Head of caudate nucleus (tissue), 42 donors: ENCODE measurements around the gene ARMS2.

Experiments used
- DNase-seq, 42 donors: peaks; one replicate each; pipeline versions ENCODE4 v3.0.0 to v3.0.0-alpha.2; 2020 to 2021; ENCODE audit warnings: mixed read lengths in 7 of 42
- intact Hi-C: fragments of 100-400 bp; cut with DNase I; formaldehyde crosslinking; loops from one replicate; pipeline ENCODE4 v1.15.0; 2022

The ARMS2 gene

DNA sequence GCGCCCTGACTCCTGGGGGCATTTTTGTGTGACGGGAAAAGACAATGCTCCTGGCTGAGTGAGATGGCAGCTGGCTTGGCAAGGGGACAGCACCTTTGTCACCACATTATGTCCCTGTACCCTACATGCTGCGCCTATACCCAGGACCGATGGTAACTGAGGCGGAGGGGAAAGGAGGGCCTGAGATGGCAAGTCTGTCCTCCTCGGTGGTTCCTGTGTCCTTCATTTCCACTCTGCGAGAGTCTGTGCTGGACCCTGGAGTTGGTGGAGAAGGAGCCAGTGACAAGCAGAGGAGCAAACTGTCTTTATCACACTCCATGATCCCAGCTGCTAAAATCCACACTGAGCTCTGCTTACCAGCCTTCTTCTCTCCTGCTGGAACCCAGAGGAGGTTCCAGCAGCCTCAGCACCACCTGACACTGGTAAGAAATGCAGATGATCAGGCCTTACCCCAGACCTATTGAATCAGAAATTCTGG is at the start of gene ARMS2:
ARMS2 (plus strand) TSS at position 51 of the 478 bp plus-strand sequence; CDS start at position 126, 75 bp downstream.
- intact Hi-C loops, result no loop called here
- DNase-seq, result peak in 1 of 42 donors; percentile 34

DNA sequence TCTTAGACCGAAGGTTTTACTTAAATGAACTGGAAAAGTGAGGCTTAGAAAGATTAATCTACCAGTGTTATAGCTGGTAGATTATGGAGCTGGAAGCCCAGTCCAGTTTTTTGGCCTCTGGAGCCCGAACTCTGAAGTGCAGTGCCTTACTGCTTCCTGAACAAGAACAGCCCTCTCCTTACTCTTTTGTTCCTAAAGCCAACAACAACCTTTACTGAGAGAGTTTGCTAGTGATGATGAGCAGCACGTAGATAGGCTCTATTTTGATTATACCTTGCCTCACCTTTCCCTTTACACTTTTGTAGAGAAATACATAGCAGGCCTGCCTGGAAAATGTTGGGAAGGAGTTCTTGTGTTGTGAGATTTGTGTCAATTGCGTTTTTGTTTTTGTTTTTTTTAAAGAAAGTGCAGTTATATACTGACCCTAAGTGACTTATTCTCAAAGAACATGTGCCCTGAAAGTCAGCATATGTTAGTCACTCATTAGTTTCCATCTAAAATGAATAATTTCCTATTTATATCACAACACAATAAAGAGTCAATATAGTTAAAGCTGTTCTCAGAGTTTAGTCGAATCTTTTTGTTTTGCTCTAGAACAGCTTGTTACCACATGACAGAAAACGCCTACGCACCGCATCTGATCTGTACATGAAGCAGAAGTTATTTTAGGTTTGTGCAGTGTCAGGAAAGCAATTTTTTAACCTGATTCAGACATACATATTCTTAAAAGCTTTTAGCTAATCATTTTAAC is 46.9 kb upstream of the ARMS2 start:
- intact Hi-C loops, result no loop called here
- peak in 34 of 42 donors; percentile 13 to 89 (median 66) for DNase-seq

- intact Hi-C loops, result no loop called here
- no peak for DNase-seq
Measured at GRCh38 chr10:122413327-122413726, 41.1 kb upstream of the ARMS2 start.

DNA sequence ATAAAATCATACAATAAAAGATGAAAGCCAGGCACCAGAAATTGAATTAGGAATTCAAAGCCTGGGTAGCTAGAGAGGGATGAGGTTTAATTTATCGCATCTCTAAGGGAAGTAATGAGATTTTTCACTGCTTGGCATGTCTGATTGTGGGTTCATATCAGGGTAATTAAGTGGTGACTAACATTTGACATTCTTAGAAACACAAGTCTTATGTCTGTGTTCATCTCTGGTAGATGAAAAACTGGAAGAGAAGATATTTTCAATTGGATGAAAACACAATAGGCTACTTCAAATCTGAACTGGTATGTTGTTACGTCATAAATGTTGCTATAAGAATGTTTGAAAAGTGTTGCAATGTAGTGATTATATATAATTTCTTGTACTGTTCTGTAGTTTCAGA is 36.8 kb upstream of the ARMS2 start:
- intact Hi-C loops, result no loop called here

GRCh38 chr10:122419016-122419415 is 35.4 kb upstream of the ARMS2 start:
- DNase-seq, result no peak
- intact Hi-C loops, result no loop called here

More for the DNA sequence above, 36.8 kb upstream of the ARMS2 start:
- DNase-seq, result no peak

GRCh38 chr10:122419876-122420623 is 34.4 kb upstream of the ARMS2 start:
- intact Hi-C loops, result loop anchor here (10.0 kb wide), 1 partner anchor 45 kb away; the partner anchor contains the start of gene PLEKHA1
- no peak for DNase-seq

- intact Hi-C loops, result loop anchor here (10.0 kb wide), 1 partner anchor 46 kb away; the partner anchor contains the start of gene PLEKHA1
- no peak for DNase-seq
Measured at GRCh38 chr10:122420624-122421007, 33.8 kb upstream of the ARMS2 start.

GRCh38 chr10:122421054-122421625 is 33.3 kb upstream of the ARMS2 start:
- no peak for DNase-seq

GRCh38 chr10:122421742-122422141 is 32.7 kb upstream of the ARMS2 start:
- intact Hi-C loops, result loop anchor here (10.0 kb wide), 1 partner anchor 47 kb away; the partner anchor contains the start of gene PLEKHA1
- DNase-seq, result no peak

More at GRCh38 chr10:122421054-122421625, 33.3 kb upstream of the ARMS2 start:
- intact Hi-C loops, result loop anchor here (10.0 kb wide), 1 partner anchor 46 kb away; the partner anchor contains the start of gene PLEKHA1

GRCh38 chr10:122422266-122422989 is 32.0 kb upstream of the ARMS2 start:
- intact Hi-C loops, result loop anchor here (10.0 kb wide), 1 partner anchor 48 kb away; the partner anchor contains the start of gene PLEKHA1
- DNase-seq, result no peak

- intact Hi-C loops, result loop anchor here (10.0 kb wide), 1 partner anchor 49 kb away; the partner anchor contains the start of gene PLEKHA1
- no peak for DNase-seq
Measured at GRCh38 chr10:122424059-122424458, 30.4 kb upstream of the ARMS2 start.

DNA sequence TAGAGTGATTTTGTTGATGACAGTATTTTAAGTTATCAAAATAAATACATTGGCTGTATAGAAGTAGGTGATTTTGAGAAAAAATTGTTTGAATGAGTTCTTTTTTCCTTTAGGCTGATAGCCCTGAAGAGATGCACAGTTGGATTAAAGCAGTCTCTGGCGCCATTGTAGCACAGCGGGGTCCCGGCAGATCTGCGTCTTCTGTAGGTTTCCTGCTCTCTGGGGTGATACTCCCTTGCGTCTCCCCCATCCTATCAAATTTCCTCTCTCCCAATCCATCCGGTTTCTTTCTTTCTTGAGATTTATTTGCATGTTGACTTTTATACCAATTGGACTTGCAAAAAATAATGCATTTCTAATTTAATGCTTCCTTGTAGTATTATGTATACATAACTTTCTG is 27.6 kb upstream of the ARMS2 start:
- no peak for DNase-seq
- intact Hi-C loops, result loop anchor here (10.0 kb wide), 1 partner anchor 52 kb away; the partner anchor contains the start of gene PLEKHA1

- DNase-seq, result no peak
- intact Hi-C loops, result loop anchor here (10.0 kb wide), 1 partner anchor 52 kb away; the partner anchor contains the start of gene PLEKHA1
Measured at GRCh38 chr10:122427280-122427679, 27.2 kb upstream of the ARMS2 start.

- DNase-seq, result no peak
- intact Hi-C loops, result loop anchor here (5.0 to 10.0 kb wide), 3 partner anchors 91 to 138 kb away; no protein-coding TSS in a partner anchor
Measured at GRCh38 chr10:122435212-122435827, 19.1 kb upstream of the ARMS2 start.

DNA sequence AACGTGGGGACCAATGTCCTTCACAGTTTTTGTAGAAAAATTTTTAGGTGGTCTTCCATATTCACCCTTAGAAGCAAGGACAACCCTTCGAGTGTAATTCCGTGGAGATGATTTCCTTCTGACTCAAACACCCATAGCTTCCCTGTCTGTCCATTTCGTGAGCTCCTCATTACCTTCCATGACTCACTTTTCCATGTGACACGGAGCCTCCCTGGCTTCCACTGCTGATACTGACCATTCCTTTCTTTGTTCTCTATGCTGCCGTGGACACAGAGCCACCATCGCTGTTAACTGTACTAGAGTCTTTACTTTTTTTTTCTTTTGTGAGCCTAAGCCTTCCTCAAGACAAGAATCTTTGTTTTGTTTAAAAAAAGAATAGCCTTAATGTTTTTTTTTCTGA is 12.5 kb upstream of the ARMS2 start:
- intact Hi-C loops, result no loop called here
- no peak for DNase-seq

- intact Hi-C loops, result no loop called here
Measured at GRCh38 chr10:122445469-122445868, 9.0 kb upstream of the ARMS2 start.

DNA sequence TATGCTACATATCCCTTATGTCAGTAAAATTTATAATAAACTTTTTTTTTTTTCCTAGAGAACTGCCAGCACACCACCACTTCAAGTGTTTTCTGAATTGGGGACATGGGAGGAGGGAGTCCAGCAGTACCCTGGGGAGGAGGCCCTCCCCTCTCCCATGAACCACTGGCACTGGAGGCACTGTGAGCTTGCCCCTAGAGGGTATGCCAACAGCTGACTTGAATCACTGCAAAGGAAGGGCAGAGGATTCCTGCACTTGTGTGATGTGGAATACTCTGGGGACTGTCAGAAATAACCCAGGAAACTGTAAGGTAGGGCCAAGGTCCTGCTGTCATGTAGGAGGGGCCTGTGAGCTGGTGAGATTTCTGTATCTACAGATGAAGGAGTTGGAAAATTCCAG is 8.5 kb upstream of the ARMS2 start:
- DNase-seq, result no peak
- intact Hi-C loops, result no loop called here

More at GRCh38 chr10:122445469-122445868, 9.0 kb upstream of the ARMS2 start:
- no peak for DNase-seq
